ENCODE results near the gene KSR2. TPM values are rescaled to one million over a fixed set of nuclear protein-coding genes. Genes with fewer than 3 reads are reported as not detected.

Gene KSR2
- total and polyA plus RNA-seq, 2 experiments from 2014 or later = under 0.01 to 0.02 TPM

DNA sequence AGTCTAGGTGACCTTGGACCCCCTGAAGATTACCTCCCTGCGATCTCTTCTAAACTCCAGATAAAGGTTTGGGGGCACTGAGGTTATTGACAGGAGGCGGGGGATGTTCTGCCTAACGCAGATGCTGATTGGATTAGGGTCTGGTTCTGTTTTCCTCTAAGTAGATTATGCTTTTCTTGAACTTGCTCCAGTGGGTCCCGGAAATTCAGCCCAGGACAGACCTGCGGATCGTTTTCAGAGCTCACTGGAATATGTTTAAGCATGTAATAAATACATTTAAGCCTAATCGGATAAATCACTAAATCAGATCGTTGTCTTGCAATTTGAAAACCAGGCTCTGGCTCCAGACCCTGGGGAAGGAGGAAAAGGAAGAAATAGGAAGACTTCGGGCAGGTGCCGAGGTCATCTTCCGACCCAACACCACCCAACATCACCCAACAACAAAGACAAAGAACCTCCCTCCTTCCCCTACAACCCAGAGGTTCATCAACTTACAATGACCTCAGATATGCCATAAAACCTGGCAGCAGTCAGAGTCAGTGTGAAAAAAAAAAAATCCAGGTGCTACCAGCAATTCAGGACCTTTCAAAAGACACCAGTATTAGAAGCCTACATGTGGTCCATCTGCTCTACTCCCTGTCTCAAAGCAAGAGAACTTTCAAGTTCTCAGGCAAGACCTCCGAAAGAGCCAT lies 148.4 kb downstream of the KSR2 start:
- TF ChIP-seq, protein P1, sequence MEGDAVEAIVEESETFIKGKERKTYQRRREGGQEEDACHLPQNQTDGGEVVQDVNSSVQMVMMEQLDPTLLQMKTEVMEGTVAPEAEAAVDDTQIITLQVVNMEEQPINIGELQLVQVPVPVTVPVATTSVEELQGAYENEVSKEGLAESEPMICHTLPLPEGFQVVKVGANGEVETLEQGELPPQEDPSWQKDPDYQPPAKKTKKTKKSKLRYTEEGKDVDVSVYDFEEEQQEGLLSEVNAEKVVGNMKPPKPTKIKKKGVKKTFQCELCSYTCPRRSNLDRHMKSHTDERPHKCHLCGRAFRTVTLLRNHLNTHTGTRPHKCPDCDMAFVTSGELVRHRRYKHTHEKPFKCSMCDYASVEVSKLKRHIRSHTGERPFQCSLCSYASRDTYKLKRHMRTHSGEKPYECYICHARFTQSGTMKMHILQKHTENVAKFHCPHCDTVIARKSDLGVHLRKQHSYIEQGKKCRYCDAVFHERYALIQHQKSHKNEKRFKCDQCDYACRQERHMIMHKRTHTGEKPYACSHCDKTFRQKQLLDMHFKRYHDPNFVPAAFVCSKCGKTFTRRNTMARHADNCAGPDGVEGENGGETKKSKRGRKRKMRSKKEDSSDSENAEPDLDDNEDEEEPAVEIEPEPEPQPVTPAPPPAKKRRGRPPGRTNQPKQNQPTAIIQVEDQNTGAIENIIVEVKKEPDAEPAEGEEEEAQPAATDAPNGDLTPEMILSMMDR (IDR thresholded peaks at IDR 0.05; ENCODE audit: low read depth, low read length) = no peak
- Histone ChIP-seq H3K4me3 (no peak overlapping the region), H3K9me3 (ENCODE audit: low read depth) (no peaks in the 10 kb centered on the region), H3K36me3 (no peaks in the 10 kb centered on the region), H3K27ac (no peak overlapping the region), H3K27me3 (no peaks in the 10 kb centered on the region), H3K4me1 (ENCODE audit: low read depth) (no peaks in the 10 kb centered on the region)
- no peak for DNase-seq (ENCODE audit: low read depth in 1 of 2, low spot score in 1 of 2)

DNA sequence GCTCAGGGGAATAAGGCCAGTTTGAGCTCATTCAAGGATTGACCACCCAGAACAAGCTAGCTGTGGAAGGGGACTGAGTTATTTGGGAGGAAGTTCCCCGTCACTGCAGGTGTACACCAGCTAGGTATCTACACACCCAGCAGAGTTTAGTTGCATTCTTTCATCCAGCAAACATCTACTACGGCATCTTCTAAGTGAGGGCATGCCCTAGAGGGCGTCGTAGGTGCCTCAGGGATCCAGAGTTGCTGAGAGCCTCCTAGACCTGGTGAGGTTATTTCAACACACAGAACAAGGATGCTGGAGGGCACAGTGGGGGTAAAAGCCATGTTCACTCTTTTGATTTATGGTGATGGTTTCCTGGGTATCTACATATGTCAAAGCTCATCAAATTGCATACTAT lies 149.6 kb downstream of the KSR2 start:
- H3K4me3 ChIP-seq = no peak overlapping the region
- H3K27ac ChIP-seq = no peak overlapping the region
- no peaks in the 10 kb centered on the region for H3K36me3 ChIP-seq
- H3K4me1 ChIP-seq (ENCODE audit: low read depth) = no peaks in the 10 kb centered on the region
- TF ChIP-seq, protein P1 (IDR thresholded peaks at IDR 0.05; ENCODE audit: low read depth, low read length) = no peak
- no peak for DNase-seq (ENCODE audit: low read depth in 1 of 2, low spot score in 1 of 2)
- no peaks in the 10 kb centered on the region for H3K27me3 ChIP-seq
- H3K9me3 ChIP-seq (ENCODE audit: low read depth) = no peaks in the 10 kb centered on the region

DNA sequence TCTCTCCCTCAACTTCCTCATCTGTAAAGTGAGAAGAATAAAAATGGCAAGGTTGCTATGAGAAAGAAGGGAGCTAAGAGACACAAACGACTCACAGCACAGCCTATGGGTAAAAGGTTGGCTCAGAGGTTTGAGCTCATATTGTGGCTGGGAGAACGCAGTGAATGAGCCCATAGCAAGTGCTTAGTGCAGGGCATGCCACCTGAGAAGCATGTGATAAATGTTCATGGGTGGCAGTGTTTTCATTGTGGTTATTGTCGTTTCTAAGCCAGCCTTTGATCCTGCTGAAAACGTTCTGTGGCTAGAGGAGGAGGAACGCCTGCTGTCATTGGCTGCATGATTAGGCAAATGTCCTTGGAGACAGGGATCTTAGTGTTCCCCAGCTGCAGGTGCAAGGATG lies 150.4 kb downstream of the KSR2 start:
- no peak for DNase-seq (ENCODE audit: low read depth in 1 of 2, low spot score in 1 of 2)
- Histone ChIP-seq H3K27me3 (no peaks in the 10 kb centered on the region), H3K9me3 (ENCODE audit: low read depth) (no peaks in the 10 kb centered on the region), H3K27ac (no peak overlapping the region), H3K36me3 (no peaks in the 10 kb centered on the region), H3K4me1 (ENCODE audit: low read depth) (no peaks in the 10 kb centered on the region), H3K4me3 (no peak overlapping the region)
- TF ChIP-seq, protein P1 (IDR thresholded peaks at IDR 0.05; ENCODE audit: low read depth, low read length) = no peak

DNA sequence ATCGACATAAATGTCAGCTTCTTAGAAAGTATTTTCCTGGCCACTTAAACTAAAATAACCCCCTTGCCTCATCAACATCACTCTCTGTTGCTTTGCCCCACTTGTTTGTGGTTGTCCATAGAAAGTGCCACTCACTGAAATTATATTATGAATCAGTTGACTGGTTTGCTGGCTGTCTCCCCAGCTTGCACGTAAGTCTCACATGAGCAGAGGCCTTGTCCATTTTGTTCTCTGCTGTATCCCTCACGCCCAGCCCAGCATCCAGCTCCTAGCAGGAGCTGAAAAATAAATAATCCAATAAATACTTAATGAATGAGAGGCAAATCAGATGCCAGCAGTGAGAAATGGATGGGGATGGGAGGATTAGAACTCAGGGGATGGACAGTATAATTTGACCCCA lies 159.3 kb downstream of the KSR2 start:
- DNase-seq (ENCODE audit: low read depth in 1 of 2, low spot score in 1 of 2) = no peak
- TF ChIP-seq, protein P1 (IDR thresholded peaks at IDR 0.05; ENCODE audit: low read depth, low read length) = no peak
- H3K27me3 ChIP-seq = no peaks in the 10 kb centered on the region

DNA sequence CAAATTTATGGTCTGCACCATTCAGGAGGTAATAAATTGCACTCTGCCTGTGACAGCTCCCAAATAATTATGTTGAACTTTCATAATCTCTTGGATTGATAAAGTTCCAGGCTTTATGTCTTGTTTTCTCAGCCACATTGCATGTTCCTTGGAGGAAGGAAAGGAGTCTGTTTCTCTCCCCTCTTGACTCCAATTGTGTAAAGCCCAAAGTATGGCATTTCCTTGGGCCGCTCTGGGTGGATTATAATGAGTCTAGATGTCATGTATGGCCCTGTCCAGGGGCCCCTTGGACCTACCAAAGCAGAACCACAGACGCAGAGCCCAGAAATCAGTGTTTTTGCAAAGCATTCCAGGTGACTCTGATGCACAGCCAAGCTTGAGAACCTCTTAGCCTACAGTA lies 160.8 kb downstream of the KSR2 start:
- Histone ChIP-seq H3K4me3 (no peak overlapping the region), H3K27ac (no peak overlapping the region), H3K27me3 (no peaks in the 10 kb centered on the region), H3K36me3 (no peaks in the 10 kb centered on the region), H3K9me3 (ENCODE audit: low read depth) (no peaks in the 10 kb centered on the region), H3K4me1 (ENCODE audit: low read depth) (no peaks in the 10 kb centered on the region)
- no peak for DNase-seq (ENCODE audit: low read depth in 1 of 2, low spot score in 1 of 2)
- TF ChIP-seq, protein P1 (IDR thresholded peaks at IDR 0.05; ENCODE audit: low read depth, low read length) = no peak

More for the DNA sequence above, 159.3 kb downstream of the KSR2 start:
- H3K4me3 ChIP-seq = no peak overlapping the region
- H3K36me3 ChIP-seq = no peaks in the 10 kb centered on the region
- H3K27ac ChIP-seq = no peak overlapping the region
- H3K4me1 ChIP-seq (ENCODE audit: low read depth) = no peaks in the 10 kb centered on the region
- H3K9me3 ChIP-seq (ENCODE audit: low read depth) = no peaks in the 10 kb centered on the region
